Upper lobe of left lung (tissue), 6 donors: ENCODE measurements around the gene EDA. TPM values are rescaled to one million over a fixed set of nuclear protein-coding genes. Genes with fewer than 3 reads are reported as not detected.

Source experiments
- ATAC-seq, 2 donors: fragments of 200-7000 bp; cut with Tn5 transposase; one replicate each; pipeline ENCODE4 v1.9.1; 2022; ENCODE audit warnings: mild to moderate bottlenecking in 2 of 2, moderate library complexity in 2 of 2; ENCODE audit not compliant: low FRiP score in 2 of 2
- DNase-seq, 2 donors: peaks; one replicate each; pipeline ENCODE4 v3.0.0-alpha.2; 2019 to 2020
- H3K27ac ChIP-seq, 4 donors: fragments of 200-600 bp; sonication (generic); one replicate each; pipeline ENCODE4 v1.5.1; 2016 to 2019
- H3K27me3 ChIP-seq, 4 donors: fragments of 200-600 bp; sonication (generic); one replicate each; pipeline ENCODE4 v1.5.1; 2017 to 2019
- H3K36me3 ChIP-seq, 4 donors: fragments of 200-600 bp; sonication (generic); one replicate each; pipeline ENCODE4 v1.5.1; 2016 to 2019
- H3K4me1 ChIP-seq, 4 donors: fragments of 200-600 bp; sonication (generic); one replicate each; pipeline ENCODE4 v1.5.1; 2018 to 2019
- H3K4me3 ChIP-seq, 4 donors: fragments of 200-600 bp; sonication (generic); one replicate each; pipeline ENCODE4 v1.5.1; 2017 to 2019; ENCODE audit warnings: mild to moderate bottlenecking in 2 of 4, moderate library complexity in 1 of 4
- H3K9me3 ChIP-seq, 4 donors: fragments of 200-600 bp; sonication (generic); one replicate each; pipeline ENCODE4 v1.5.1; 2018 to 2019
- CTCF ChIP-seq, 6 experiments: fragments of 450-650 bp in 4 of 6; fragments of 200-600 bp in 2 of 6; sonication (generic) in 2 of 6; IDR thresholded peaks; one replicate each; pipeline ENCODE4 v1.5.1; 2016 to 2019; ENCODE audit warnings: antibody characterized with exemption in 6 of 6
- EP300 ChIP-seq, 4 donors: sonication (generic); formaldehyde crosslinking; IDR thresholded peaks; one replicate each; pipeline ENCODE4 v1.5.1; 2017; ENCODE audit warnings: antibody characterized with exemption in 4 of 4, control low read depth in 2 of 4
- POLR2A ChIP-seq, 4 donors: fragments of 450-650 bp; IDR thresholded peaks; one replicate each; pipeline ENCODE4 v1.5.1; 2016 to 2017; ENCODE audit warnings: antibody characterized with exemption in 4 of 4, mild to moderate bottlenecking in 2 of 4
- POLR2AphosphoS5 ChIP-seq, 2 donors: sonication (generic); formaldehyde crosslinking; IDR thresholded peaks; one replicate each; pipeline ENCODE4 v1.5.1; 2017; ENCODE audit warnings: antibody characterized with exemption in 2 of 2
- WGBS, 2 donors: methylation state at CpG; one replicate each; pipeline ENCODE4 v1.1.5; 2017 to 2018; 5-methylcytosine and 5-hydroxymethylcytosine counted together
- total RNA-seq, 6 donors: library from RNA; depleted of rRNA in 4 of 6; stranded (reverse); fragments of >200 nt in 4 of 6; gene quantifications; one replicate each; pipeline versions ENCODE4 v1.1.0 to v1.2.1, GENCODE V29; 2016 to 2021
- donor health status: DM: no; HTN: no; CAD: no; lungs with moderate emphysema.
- donor health status: DM: no; HTN: yes; CAD: no; lungs with severe emphysema.

The EDA gene
- total RNA-seq, 6 donors from 2014 or later: 3.3 to 16.8 (median 5.9) TPM

- H3K4me1 ChIP-seq: no peaks in the 10 kb centered on the region
- H3K27me3 ChIP-seq: no peaks in the 10 kb centered on the region
- DNase-seq (no peak), ATAC-seq (no peak)
- TF ChIP-seq EP300 (IDR thresholded peaks at IDR 0.05): no peak
- TF ChIP-seq POLR2A (IDR thresholded peaks at IDR 0.05): no peak
- TF ChIP-seq POLR2AphosphoS5 (IDR thresholded peaks at IDR 0.05): no peak
- TF ChIP-seq CTCF (IDR thresholded peaks at IDR 0.05): no peak
- no peaks in the 10 kb centered on the region for H3K36me3 ChIP-seq
- H3K9me3 ChIP-seq: peaks cover 0 to 6% (median 0%) of the 10 kb centered on the region in 4 donors
- no peak overlapping the region for H3K27ac ChIP-seq
- no peak overlapping the region for H3K4me3 ChIP-seq
Observed at GRCh38 chrX:69740317-69740716, 124.4 kb downstream of the EDA start.

GRCh38 chrX:69741721-69742120 lies 125.8 kb downstream of the EDA start:
- H3K9me3 ChIP-seq: peaks cover 0 to 6% (median 0%) of the 10 kb centered on the region in 4 donors
- TF ChIP-seq POLR2A (IDR thresholded peaks at IDR 0.05) (no peak), CTCF (IDR thresholded peaks at IDR 0.05) (no peak), POLR2AphosphoS5 (IDR thresholded peaks at IDR 0.05) (no peak), EP300 (IDR thresholded peaks at IDR 0.05) (no peak)
- H3K27ac ChIP-seq: no peak overlapping the region
- DNase-seq (no peak), ATAC-seq (no peak)
- H3K4me3 ChIP-seq: no peak overlapping the region
- H3K36me3 ChIP-seq: no peaks in the 10 kb centered on the region
- no peaks in the 10 kb centered on the region for H3K4me1 ChIP-seq
- no peaks in the 10 kb centered on the region for H3K27me3 ChIP-seq

- H3K4me3 ChIP-seq: no peak overlapping the region
- TF ChIP-seq POLR2A (IDR thresholded peaks at IDR 0.05) (no peak), CTCF (IDR thresholded peaks at IDR 0.05) (no peak), POLR2AphosphoS5 (IDR thresholded peaks at IDR 0.05) (no peak), EP300 (IDR thresholded peaks at IDR 0.05) (no peak)
- H3K27ac ChIP-seq: no peak overlapping the region
- H3K27me3 ChIP-seq: no peaks in the 10 kb centered on the region
- H3K36me3 ChIP-seq: no peaks in the 10 kb centered on the region
- DNase-seq: no peak
- no peaks in the 10 kb centered on the region for H3K9me3 ChIP-seq
- ATAC-seq: no peak
- H3K4me1 ChIP-seq: no peaks in the 10 kb centered on the region
Observed at GRCh38 chrX:69746051-69746450, 130.1 kb downstream of the EDA start.

- H3K4me3 ChIP-seq: no peak overlapping the region
- WGBS, 2 donors: 78 to 83% methylated on average over 1 of the region's 1 CpG
- no peaks in the 10 kb centered on the region for H3K36me3 ChIP-seq
- H3K27me3 ChIP-seq: no peaks in the 10 kb centered on the region
- no peak for ATAC-seq
- no peaks in the 10 kb centered on the region for H3K4me1 ChIP-seq
- no peak for DNase-seq
- no peak overlapping the region for H3K27ac ChIP-seq
- H3K9me3 ChIP-seq: no peaks in the 10 kb centered on the region
- TF ChIP-seq CTCF (IDR thresholded peaks at IDR 0.05) (no peak), POLR2A (IDR thresholded peaks at IDR 0.05) (no peak)
Observed at GRCh38 chrX:69748055-69748454, 132.1 kb downstream of the EDA start.

- ATAC-seq: no peak
- H3K4me3 ChIP-seq: no peak overlapping the region
- H3K27me3 ChIP-seq: no peaks in the 10 kb centered on the region
- TF ChIP-seq EP300 (IDR thresholded peaks at IDR 0.05) (no peak), POLR2AphosphoS5 (IDR thresholded peaks at IDR 0.05) (no peak), POLR2A (IDR thresholded peaks at IDR 0.05) (no peak), CTCF (IDR thresholded peaks at IDR 0.05) (no peak)
- no peaks in the 10 kb centered on the region for H3K36me3 ChIP-seq
- DNase-seq: no peak
- no peaks in the 10 kb centered on the region for H3K4me1 ChIP-seq
- peaks cover 0 to 9% (median 0%) of the 10 kb centered on the region in 4 donors for H3K9me3 ChIP-seq
- WGBS, 2 donors: 35 to 54% methylated on average over 1 of the region's 1 CpG
- no peak overlapping the region for H3K27ac ChIP-seq
Observed at GRCh38 chrX:69759921-69760625, 144.2 kb downstream of the EDA start.
